Kidney (tissue), 14 donors: ENCODE data around the gene TOM1. TPM values are rescaled to one million over a fixed set of nuclear protein-coding genes. Genes with fewer than 3 reads are reported as not detected.
A peak's percentile ranks its signal among the peaks of the same experiment; 100 is the strongest.

Experiments
- DNase-seq, 5 donors: peaks; one replicate each; pipeline ENCODE4 v3.0.0-alpha.2; 2013 to 2020
- FAIRE-seq: peaks from 2 replicates; lab custom pipeline; 2012; peaks lifted over from hg19 to GRCh38; lab: Jason Lieb, UNC
- H3K27ac ChIP-seq, 2 donors: one replicate each; pipeline ENCODE4 v1.7.0; 2013; ENCODE audit warnings: low read depth in 2 of 2, low read length in 2 of 2, inconsistent platforms in 1 of 2
- H3K27me3 ChIP-seq: one replicate; pipeline ENCODE4 v1.7.1; 2013; ENCODE audit warnings: low read length, inconsistent platforms; ENCODE audit not compliant: control insufficient read depth, insufficient read depth
- H3K36me3 ChIP-seq, 3 donors: one replicate each; pipeline versions ENCODE4 v1.7.0 to v1.7.1; 2013; ENCODE audit warnings: low read length in 3 of 3, control low read depth in 1 of 3, inconsistent platforms in 1 of 3; ENCODE audit not compliant: insufficient read depth in 3 of 3, control insufficient read depth in 2 of 3
- H3K4me1 ChIP-seq, 3 donors: one replicate each; pipeline versions ENCODE4 v1.7.0 to v1.7.1; 2013; ENCODE audit warnings: low read length in 3 of 3, inconsistent platforms in 1 of 3, low read depth in 1 of 3; ENCODE audit not compliant: control insufficient read depth in 2 of 3, insufficient read depth in 2 of 3
- H3K4me3 ChIP-seq, 3 donors: one replicate each; pipeline versions ENCODE4 v1.7.0 to v1.8.1; 2013; ENCODE audit warnings: low read length in 3 of 3, control low read depth in 1 of 3, inconsistent platforms in 1 of 3
- H3K9ac ChIP-seq, 3 donors: one replicate each; pipeline versions ENCODE4 v1.7.0 to v1.7.1; 2013; ENCODE audit warnings: low read length in 3 of 3, control low read depth in 1 of 3, inconsistent platforms in 1 of 3
- H3K9me3 ChIP-seq, 3 donors: one replicate each; pipeline versions ENCODE4 v1.7.0 to v1.7.1; 2013; ENCODE audit warnings: low read length in 3 of 3, control low read depth in 1 of 3, inconsistent platforms in 1 of 3; ENCODE audit not compliant: control insufficient read depth in 2 of 3, insufficient read depth in 1 of 3
- CTCF ChIP-seq: IDR thresholded peaks from 3 replicates; pipeline ENCODE4 v1.5.1; 2012; ENCODE audit warnings: mild to moderate bottlenecking, moderate library complexity, borderline replicate concordance; ENCODE audit not compliant: insufficient read depth; ENCODE audit errors: extremely low read depth
- intact Hi-C: fragments of 100-400 bp; cut with DNase I; formaldehyde crosslinking; loops from one replicate; pipeline ENCODE4 v1.11.1; 2022
- polyA plus RNA-seq: library from polyadenylated mRNA; stranded (reverse); fragments of 350-450 nt; fragmentation: Illumina TruSeq; extraction: RNeasy Lipid Tissue Mini Kit (QIAGEN cat#74804); gene quantifications from one replicate; pipeline ENCODE4 v1.2.3, GENCODE V29; 2014; ENCODE audit warnings: low read depth, low replicate concordance; ENCODE audit not compliant: insufficient read depth
- total RNA-seq: library from RNA; stranded (reverse); fragmentation: NEBNext Ultra II Directional; extraction: Animal tissue kit (Norgen Biotek cat#: 25700); gene quantifications from one replicate; pipeline ENCODE4 v1.2.1, GENCODE V29; 2021
- donor health status: control.
- donor health status: control.
- donor health status: control.
- donor health status: control.
- donor health status: control.
- donor health status: DM: yes; HTN: yes; CAD: no.
- donor health status: Normal renal cell carcinoma (clear cell type).

Gene TOM1
- total and polyA plus RNA-seq, 2 donors from 2014 or later = 67.0 to 68.2 TPM

DNA sequence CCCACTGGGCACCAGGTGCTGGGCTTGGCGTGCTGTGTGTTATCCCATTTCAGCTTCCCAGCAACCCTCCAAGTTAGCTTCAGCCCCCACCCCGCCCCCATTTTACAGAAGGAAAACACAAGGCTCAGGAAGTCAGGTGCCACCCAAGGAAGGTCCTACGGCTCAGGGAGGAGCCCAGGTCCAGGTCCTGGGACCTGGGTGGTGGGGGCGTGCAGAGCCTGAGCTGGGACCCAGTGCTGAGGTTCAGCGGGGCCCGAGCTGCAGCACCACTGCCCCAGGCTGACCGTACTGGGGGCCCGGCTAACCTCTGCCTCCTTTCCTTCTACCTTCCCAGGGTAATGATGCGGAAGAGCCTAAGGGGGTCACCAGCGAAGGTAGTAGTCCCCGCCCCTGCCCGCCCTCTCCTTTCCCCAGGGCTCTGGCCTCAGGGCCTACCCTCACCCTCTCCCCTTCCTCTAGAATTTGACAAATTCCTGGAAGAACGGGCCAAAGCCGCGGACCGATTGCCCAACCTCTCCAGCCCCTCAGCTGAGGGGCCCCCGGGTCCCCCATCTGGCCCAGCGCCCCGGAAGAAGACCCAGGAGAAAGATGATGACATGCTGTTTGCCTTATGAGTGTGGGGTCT lies 47.0 kb downstream of the TOM1 start:
- Histone ChIP-seq H3K9me3 (no peaks in the 10 kb centered on the region), H3K4me3 (no peak overlapping the region), H3K27me3 (no peaks in the 10 kb centered on the region), H3K9ac (no peak overlapping the region), H3K4me1 (peaks cover 0 to 12% (median 0%) of the 10 kb centered on the region in 3 donors), H3K36me3 (peaks cover 9 to 29% (median 17%) of the 10 kb centered on the region in 3 donors), H3K27ac (no peak overlapping the region)
- TF ChIP-seq CTCF = no peak
- DNase-seq (peak in 1 of 5 donors; percentile 54), FAIRE-seq (no peak)
- intact Hi-C loops = loop anchor here (10.0 kb wide), 1 partner anchor 238 kb away; no protein-coding TSS in a partner anchor

- peaks cover 9 to 22% (median 17%) of the 10 kb centered on the region in 3 donors for H3K36me3 ChIP-seq
- H3K27me3 ChIP-seq = no peaks in the 10 kb centered on the region
- TF ChIP-seq CTCF = no peak
- no peak overlapping the region for H3K27ac ChIP-seq
- H3K9me3 ChIP-seq = no peaks in the 10 kb centered on the region
- no peak overlapping the region for H3K9ac ChIP-seq
- H3K4me3 ChIP-seq = no peak overlapping the region
- intact Hi-C loops = loop anchor here (10.0 kb wide), 1 partner anchor 237 kb away; no protein-coding TSS in a partner anchor
- H3K4me1 ChIP-seq = peaks cover 0 to 12% (median 0%) of the 10 kb centered on the region in 3 donors
- DNase-seq (peak in 1 of 5 donors; percentile 57), FAIRE-seq (no peak)
Measured at GRCh38 chr22:35347462-35347861, 47.8 kb downstream of the TOM1 start.

GRCh38 chr22:35348026-35348590 lies 48.4 kb downstream of the TOM1 start:
- Histone ChIP-seq H3K4me1 (peaks cover 0 to 15% (median 0%) of the 10 kb centered on the region in 3 donors), H3K27me3 (no peaks in the 10 kb centered on the region), H3K27ac (no peak overlapping the region), H3K9me3 (no peaks in the 10 kb centered on the region), H3K9ac (no peak overlapping the region), H3K36me3 (peaks cover 7 to 19% (median 14%) of the 10 kb centered on the region in 3 donors), H3K4me3 (no peak overlapping the region)
- TF ChIP-seq CTCF = no peak
- DNase-seq (peak in 1 of 5 donors; percentile 66), FAIRE-seq (no peak)
- intact Hi-C loops = loop anchor here (10.0 kb wide), 1 partner anchor 237 kb away; no protein-coding TSS in a partner anchor
